Skeletal muscle tissue (tissue), 4 donors: ENCODE results near the gene MYMX. TPM values are rescaled to one million over a fixed set of nuclear protein-coding genes. Genes with fewer than 3 reads are reported as not detected.
A peak's percentile ranks its signal among the peaks of the same experiment; 100 is the strongest.

Experiments
- H3K27ac ChIP-seq: one replicate; pipeline ENCODE4 v1.7.0; 2013; ENCODE audit warnings: mild to moderate bottlenecking, low read depth, low read length, inconsistent platforms
- H3K27me3 ChIP-seq, 3 donors: one replicate each; pipeline ENCODE4 v1.7.0; 2013; ENCODE audit warnings: low read length in 3 of 3; ENCODE audit not compliant: control insufficient read depth in 3 of 3, insufficient read depth in 3 of 3
- H3K36me3 ChIP-seq, 3 donors: one replicate each; pipeline ENCODE4 v1.7.0; 2013; ENCODE audit warnings: low read length in 3 of 3; ENCODE audit not compliant: control insufficient read depth in 3 of 3, insufficient read depth in 3 of 3
- H3K4me1 ChIP-seq, 3 donors: one replicate each; pipeline ENCODE4 v1.7.0; 2013; ENCODE audit warnings: low read length in 3 of 3, mild to moderate bottlenecking in 3 of 3; ENCODE audit not compliant: control insufficient read depth in 3 of 3, insufficient read depth in 3 of 3
- H3K4me3 ChIP-seq, 3 donors: one replicate each; pipeline ENCODE4 v1.7.0; 2013; ENCODE audit warnings: low read length in 3 of 3
- H3K9ac ChIP-seq, 3 donors: one replicate each; pipeline ENCODE4 v1.7.0; 2013; ENCODE audit warnings: low read length in 3 of 3, mild to moderate bottlenecking in 3 of 3, moderate library complexity in 2 of 3, low read depth in 1 of 3
- H3K9me3 ChIP-seq, 3 donors: one replicate each; pipeline ENCODE4 v1.7.0; 2013; ENCODE audit warnings: low read length in 3 of 3; ENCODE audit not compliant: control insufficient read depth in 3 of 3
- total RNA-seq: library from RNA; depleted of rRNA; stranded (reverse); fragments of >200 nt; gene quantifications from one replicate; pipeline ENCODE4 v1.2.3, GENCODE V29; 2014
- donor health status: Osteomylitis.

Gene MYMX
- total RNA-seq, 1 donor from 2014 or later: 7.3 TPM

GRCh38 chr6:44217332-44218143, 812 bp downstream of the MYMX start:
- H3K4me1 ChIP-seq: peaks cover 45 to 51% (median 47%) of the 10 kb centered on the region in 3 donors
- H3K27ac ChIP-seq: peak overlapping the region; percentile 94
- no peaks in the 10 kb centered on the region for H3K36me3 ChIP-seq
- no peaks in the 10 kb centered on the region for H3K27me3 ChIP-seq
- no peaks in the 10 kb centered on the region for H3K9me3 ChIP-seq
- peak overlapping the region; percentile 53 to 77 (median 66) for H3K9ac ChIP-seq
- H3K4me3 ChIP-seq: peak overlapping the region; percentile 30 to 54 (median 43)

- H3K4me1 ChIP-seq: peaks cover 55 to 60% (median 56%) of the 10 kb centered on the region in 3 donors
Measured at GRCh38 chr6:44219053-44219814, 2.5 kb downstream of the MYMX start.

GRCh38 chr6:44219815-44220784, 3.4 kb downstream of the MYMX start:
- no peaks in the 10 kb centered on the region for H3K9me3 ChIP-seq

More at GRCh38 chr6:44219053-44219814, 2.5 kb downstream of the MYMX start:
- H3K27me3 ChIP-seq: no peaks in the 10 kb centered on the region
- H3K27ac ChIP-seq: peak overlapping the region; percentile 94
- H3K9ac ChIP-seq: peak overlapping the region; percentile 43 to 84 (median 48)
- H3K9me3 ChIP-seq: no peaks in the 10 kb centered on the region
- no peaks in the 10 kb centered on the region for H3K36me3 ChIP-seq
- H3K4me3 ChIP-seq: peak overlapping the region; percentile 55 to 73 (median 65)

GRCh38 chr6:44220913-44221290, 4.2 kb downstream of the MYMX start:
- Histone ChIP-seq H3K27ac (peak overlapping the region; percentile 94), H3K36me3 (no peaks in the 10 kb centered on the region), H3K9me3 (no peaks in the 10 kb centered on the region), H3K9ac (peak overlapping the region in 2 of 3 donors; percentile 38 to 80), H3K4me3 (peak overlapping the region in 1 of 3 donors; percentile 3), H3K4me1 (peaks cover 71 to 75% (median 72%) of the 10 kb centered on the region in 3 donors), H3K27me3 (no peaks in the 10 kb centered on the region)

More at GRCh38 chr6:44219815-44220784, 3.4 kb downstream of the MYMX start:
- H3K27me3 ChIP-seq: no peaks in the 10 kb centered on the region
- H3K4me1 ChIP-seq: peaks cover 64 to 69% (median 64%) of the 10 kb centered on the region in 3 donors
- peak overlapping the region; percentile 55 to 73 (median 64) for H3K4me3 ChIP-seq
- H3K9ac ChIP-seq: peak overlapping the region in 2 of 3 donors; percentile 38 to 61
- peak overlapping the region; percentile 94 for H3K27ac ChIP-seq
- H3K36me3 ChIP-seq: no peaks in the 10 kb centered on the region

GRCh38 chr6:44221291-44221960, 4.7 kb downstream of the MYMX start:
- H3K9ac ChIP-seq: peak overlapping the region; percentile 27 to 80 (median 63)
- peaks cover 72 to 76% (median 74%) of the 10 kb centered on the region in 3 donors for H3K4me1 ChIP-seq
- H3K27me3 ChIP-seq: no peaks in the 10 kb centered on the region
- H3K27ac ChIP-seq: peak overlapping the region; percentile 94
- H3K4me3 ChIP-seq: peak overlapping the region; percentile 24 to 60 (median 32)
- H3K36me3 ChIP-seq: no peaks in the 10 kb centered on the region
- H3K9me3 ChIP-seq: no peaks in the 10 kb centered on the region

- Histone ChIP-seq H3K27me3 (no peaks in the 10 kb centered on the region), H3K36me3 (no peaks in the 10 kb centered on the region), H3K9me3 (no peaks in the 10 kb centered on the region), H3K9ac (peak overlapping the region; percentile 27 to 80 (median 74)), H3K27ac (peak overlapping the region; percentile 94), H3K4me3 (peak overlapping the region in 2 of 3 donors; percentile 32 to 60), H3K4me1 (peaks cover 72 to 77% (median 74%) of the 10 kb centered on the region in 3 donors)
Measured at GRCh38 chr6:44221961-44222335, 5.2 kb downstream of the MYMX start.

GRCh38 chr6:44222486-44223318, 6.0 kb downstream of the MYMX start:
- peak overlapping the region; percentile 94 for H3K27ac ChIP-seq
- peak overlapping the region in 2 of 3 donors; percentile 74 to 85 for H3K9ac ChIP-seq
- H3K9me3 ChIP-seq: no peaks in the 10 kb centered on the region
- H3K36me3 ChIP-seq: peaks cover 0 to 2% (median 0%) of the 10 kb centered on the region in 3 donors
- peak overlapping the region; percentile 65 to 73 (median 66) for H3K4me3 ChIP-seq
- peaks cover 72 to 75% (median 74%) of the 10 kb centered on the region in 3 donors for H3K4me1 ChIP-seq
- H3K27me3 ChIP-seq: no peaks in the 10 kb centered on the region

- Histone ChIP-seq H3K9ac (peak within 1 kb of the TSS; percentile 65 to 99 (median 74)), H3K27me3 (no peaks in the 10 kb centered on the region), H3K27ac (peak within 1 kb of the TSS; percentile 94), H3K4me1 (peaks cover 72 to 75% (median 74%) of the 10 kb centered on the region in 3 donors), H3K36me3 (peaks cover 0 to 2% (median 0%) of the 10 kb centered on the region in 3 donors), H3K9me3 (no peaks in the 10 kb centered on the region), H3K4me3 (peak within 1 kb of the TSS; percentile 66 to 76 (median 73))
Measured at GRCh38 chr6:44223319-44224028, 6.7 kb downstream of the MYMX start, which contains the start of gene SLC29A1. Gene SLC29A1 (plus strand): TSS chr6:44223595. CDS start chr6:44227314, 3,719 bp downstream.
